ENCODE measurements around the gene KERA. TPM values are rescaled to one million over a fixed set of nuclear protein-coding genes. Genes with fewer than 3 reads are reported as not detected.

Gene KERA
- total and polyA plus RNA-seq, 2 experiments from 2014 or later, result not detected

DNA sequence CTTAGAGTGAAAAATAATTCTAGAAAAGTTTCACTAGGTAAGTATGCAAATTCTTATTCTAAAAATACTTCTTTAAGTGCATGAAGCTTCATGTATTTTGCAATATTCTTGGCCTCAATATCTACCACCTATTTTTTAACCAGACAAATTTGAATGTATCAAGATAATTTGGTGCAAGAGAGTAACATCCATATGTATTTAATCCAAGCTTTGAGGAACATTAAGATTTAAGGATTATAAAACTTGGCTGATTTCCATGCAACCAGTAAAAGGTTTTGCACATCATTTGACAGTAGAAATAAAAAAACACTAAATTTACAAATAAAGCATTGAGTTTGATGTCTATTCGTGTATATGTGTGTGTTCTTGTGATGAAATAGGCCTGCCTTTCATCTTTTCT lies 45.8 kb upstream of the KERA start (continued):
- TF ChIP-seq, protein P1, sequence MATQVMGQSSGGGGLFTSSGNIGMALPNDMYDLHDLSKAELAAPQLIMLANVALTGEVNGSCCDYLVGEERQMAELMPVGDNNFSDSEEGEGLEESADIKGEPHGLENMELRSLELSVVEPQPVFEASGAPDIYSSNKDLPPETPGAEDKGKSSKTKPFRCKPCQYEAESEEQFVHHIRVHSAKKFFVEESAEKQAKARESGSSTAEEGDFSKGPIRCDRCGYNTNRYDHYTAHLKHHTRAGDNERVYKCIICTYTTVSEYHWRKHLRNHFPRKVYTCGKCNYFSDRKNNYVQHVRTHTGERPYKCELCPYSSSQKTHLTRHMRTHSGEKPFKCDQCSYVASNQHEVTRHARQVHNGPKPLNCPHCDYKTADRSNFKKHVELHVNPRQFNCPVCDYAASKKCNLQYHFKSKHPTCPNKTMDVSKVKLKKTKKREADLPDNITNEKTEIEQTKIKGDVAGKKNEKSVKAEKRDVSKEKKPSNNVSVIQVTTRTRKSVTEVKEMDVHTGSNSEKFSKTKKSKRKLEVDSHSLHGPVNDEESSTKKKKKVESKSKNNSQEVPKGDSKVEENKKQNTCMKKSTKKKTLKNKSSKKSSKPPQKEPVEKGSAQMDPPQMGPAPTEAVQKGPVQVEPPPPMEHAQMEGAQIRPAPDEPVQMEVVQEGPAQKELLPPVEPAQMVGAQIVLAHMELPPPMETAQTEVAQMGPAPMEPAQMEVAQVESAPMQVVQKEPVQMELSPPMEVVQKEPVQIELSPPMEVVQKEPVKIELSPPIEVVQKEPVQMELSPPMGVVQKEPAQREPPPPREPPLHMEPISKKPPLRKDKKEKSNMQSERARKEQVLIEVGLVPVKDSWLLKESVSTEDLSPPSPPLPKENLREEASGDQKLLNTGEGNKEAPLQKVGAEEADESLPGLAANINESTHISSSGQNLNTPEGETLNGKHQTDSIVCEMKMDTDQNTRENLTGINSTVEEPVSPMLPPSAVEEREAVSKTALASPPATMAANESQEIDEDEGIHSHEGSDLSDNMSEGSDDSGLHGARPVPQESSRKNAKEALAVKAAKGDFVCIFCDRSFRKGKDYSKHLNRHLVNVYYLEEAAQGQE (IDR thresholded peaks at IDR 0.05; ENCODE audit: unreplicated experiment), result no peak
- no peak for TF ChIP-seq ZNF114 (CRISPR knock-in tag; IDR thresholded peaks at IDR 0.05)
- TF ChIP-seq CREB1 (CRISPR knock-in tag; IDR thresholded peaks at IDR 0.05; ENCODE audit: low read depth), result no peak
- no peak for TF ChIP-seq STAT1 (IDR thresholded peaks at IDR 0.05; ENCODE audit: unreplicated experiment)
- TF ChIP-seq EZH2phosphoT487 (IDR thresholded peaks at IDR 0.05; ENCODE audit: unreplicated experiment), result no peak
- TF ChIP-seq, protein P2, sequence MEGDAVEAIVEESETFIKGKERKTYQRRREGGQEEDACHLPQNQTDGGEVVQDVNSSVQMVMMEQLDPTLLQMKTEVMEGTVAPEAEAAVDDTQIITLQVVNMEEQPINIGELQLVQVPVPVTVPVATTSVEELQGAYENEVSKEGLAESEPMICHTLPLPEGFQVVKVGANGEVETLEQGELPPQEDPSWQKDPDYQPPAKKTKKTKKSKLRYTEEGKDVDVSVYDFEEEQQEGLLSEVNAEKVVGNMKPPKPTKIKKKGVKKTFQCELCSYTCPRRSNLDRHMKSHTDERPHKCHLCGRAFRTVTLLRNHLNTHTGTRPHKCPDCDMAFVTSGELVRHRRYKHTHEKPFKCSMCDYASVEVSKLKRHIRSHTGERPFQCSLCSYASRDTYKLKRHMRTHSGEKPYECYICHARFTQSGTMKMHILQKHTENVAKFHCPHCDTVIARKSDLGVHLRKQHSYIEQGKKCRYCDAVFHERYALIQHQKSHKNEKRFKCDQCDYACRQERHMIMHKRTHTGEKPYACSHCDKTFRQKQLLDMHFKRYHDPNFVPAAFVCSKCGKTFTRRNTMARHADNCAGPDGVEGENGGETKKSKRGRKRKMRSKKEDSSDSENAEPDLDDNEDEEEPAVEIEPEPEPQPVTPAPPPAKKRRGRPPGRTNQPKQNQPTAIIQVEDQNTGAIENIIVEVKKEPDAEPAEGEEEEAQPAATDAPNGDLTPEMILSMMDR (conservative IDR thresholded peaks at IDR 0.05; ENCODE audit: low read depth in 2 of 2), result no peak
- no peak for TF ChIP-seq JUNB (IDR thresholded peaks at IDR 0.05; ENCODE audit: unreplicated experiment)
- no peak for TF ChIP-seq ZNF331 (CRISPR knock-in tag; IDR thresholded peaks at IDR 0.05; ENCODE audit: low read depth)

DNA sequence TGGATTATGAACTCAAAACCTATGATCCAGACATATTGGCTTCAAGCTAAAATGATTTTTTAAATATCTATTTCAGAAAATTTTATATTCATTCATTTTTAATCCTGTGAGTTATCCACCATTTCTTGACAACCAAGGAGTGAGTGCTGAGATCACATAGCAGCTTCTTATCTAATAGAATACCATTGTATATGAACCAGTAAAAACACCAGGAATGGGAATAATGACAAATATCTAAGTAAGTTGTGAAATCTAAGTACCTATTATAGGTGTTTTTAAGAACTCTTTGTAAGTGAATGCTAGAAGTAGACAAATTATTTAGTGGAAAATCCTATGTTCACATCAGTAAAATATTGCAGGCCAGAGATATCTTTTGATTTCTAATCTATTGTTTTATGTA lies 45.3 kb upstream of the KERA start:
- Histone ChIP-seq H3K36me3 (ENCODE audit: insufficient read depth) (no peaks in the 10 kb centered on the region), H3F3A (replicated peaks; ENCODE audit: low read depth) (no peaks in the 10 kb centered on the region), H3K4me3 (no peak overlapping the region), H3K9me2 (ENCODE audit: insufficient read depth) (no peaks in the 10 kb centered on the region), H3K27me3 (ENCODE audit: insufficient read depth) (no peaks in the 10 kb centered on the region), H3K4me1 (ENCODE audit: insufficient read depth) (no peaks in the 10 kb centered on the region), H3K27ac (ENCODE audit: low read depth) (no peak overlapping the region), H2AFZ (no peak overlapping the region), H3K79me2 (replicated peaks; ENCODE audit: insufficient read depth) (no peaks in the 10 kb centered on the region), H3K4me2 (no peak overlapping the region), H4K20me1 (replicated peaks; ENCODE audit: insufficient read depth) (no peaks in the 10 kb centered on the region)
- no peak overlapping the region for H3K4me3 Mint-ChIP-seq
- ATAC-seq (no peak), DNase-seq (ENCODE audit: low spot score) (no peak)
- H3K4me1 Mint-ChIP-seq, result no peaks in the 10 kb centered on the region
- no peak overlapping the region for H3K27ac Mint-ChIP-seq
- H3K36me3 Mint-ChIP-seq (ENCODE audit: low read depth), result no peaks in the 10 kb centered on the region
- H3K27me3 Mint-ChIP-seq (ENCODE audit: insufficient read depth, low read depth, poor library complexity), result no peaks in the 10 kb centered on the region
- no peaks in the 10 kb centered on the region for H3K9me3 Mint-ChIP-seq
- TF ChIP-seq EZH2 (IDR thresholded peaks at IDR 0.05; ENCODE audit: low read depth, unreplicated experiment) (no peak), JUNB (IDR thresholded peaks at IDR 0.05; ENCODE audit: unreplicated experiment) (no peak), EZH2phosphoT487 (IDR thresholded peaks at IDR 0.05; ENCODE audit: unreplicated experiment) (no peak), STAT1 (IDR thresholded peaks at IDR 0.05; ENCODE audit: unreplicated experiment) (no peak), ZNF331 (CRISPR knock-in tag; IDR thresholded peaks at IDR 0.05; ENCODE audit: low read depth) (no peak), POLR2AphosphoS5 (IDR thresholded peaks at IDR 0.05; ENCODE audit: low read depth) (no peak), ZNF114 (CRISPR knock-in tag; IDR thresholded peaks at IDR 0.05) (no peak), CREB1 (CRISPR knock-in tag; IDR thresholded peaks at IDR 0.05; ENCODE audit: low read depth) (no peak)
- TF ChIP-seq, protein P3, sequence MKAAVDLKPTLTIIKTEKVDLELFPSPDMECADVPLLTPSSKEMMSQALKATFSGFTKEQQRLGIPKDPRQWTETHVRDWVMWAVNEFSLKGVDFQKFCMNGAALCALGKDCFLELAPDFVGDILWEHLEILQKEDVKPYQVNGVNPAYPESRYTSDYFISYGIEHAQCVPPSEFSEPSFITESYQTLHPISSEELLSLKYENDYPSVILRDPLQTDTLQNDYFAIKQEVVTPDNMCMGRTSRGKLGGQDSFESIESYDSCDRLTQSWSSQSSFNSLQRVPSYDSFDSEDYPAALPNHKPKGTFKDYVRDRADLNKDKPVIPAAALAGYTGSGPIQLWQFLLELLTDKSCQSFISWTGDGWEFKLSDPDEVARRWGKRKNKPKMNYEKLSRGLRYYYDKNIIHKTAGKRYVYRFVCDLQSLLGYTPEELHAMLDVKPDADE (IDR thresholded peaks at IDR 0.05), result no peak
- TF ChIP-seq, protein P1 (IDR thresholded peaks at IDR 0.05; ENCODE audit: unreplicated experiment), result no peak
